GM21515 (cell line): Measurements from ENCODE around the gene MRGPRG.

Experiments
- ATAC-seq: cut with Tn5 transposase; IDR thresholded peaks from one replicate; pipeline ENCODE4 v1.9.1; 2021; ENCODE audit not compliant: unreplicated experiment

MRGPRG gene

DNA sequence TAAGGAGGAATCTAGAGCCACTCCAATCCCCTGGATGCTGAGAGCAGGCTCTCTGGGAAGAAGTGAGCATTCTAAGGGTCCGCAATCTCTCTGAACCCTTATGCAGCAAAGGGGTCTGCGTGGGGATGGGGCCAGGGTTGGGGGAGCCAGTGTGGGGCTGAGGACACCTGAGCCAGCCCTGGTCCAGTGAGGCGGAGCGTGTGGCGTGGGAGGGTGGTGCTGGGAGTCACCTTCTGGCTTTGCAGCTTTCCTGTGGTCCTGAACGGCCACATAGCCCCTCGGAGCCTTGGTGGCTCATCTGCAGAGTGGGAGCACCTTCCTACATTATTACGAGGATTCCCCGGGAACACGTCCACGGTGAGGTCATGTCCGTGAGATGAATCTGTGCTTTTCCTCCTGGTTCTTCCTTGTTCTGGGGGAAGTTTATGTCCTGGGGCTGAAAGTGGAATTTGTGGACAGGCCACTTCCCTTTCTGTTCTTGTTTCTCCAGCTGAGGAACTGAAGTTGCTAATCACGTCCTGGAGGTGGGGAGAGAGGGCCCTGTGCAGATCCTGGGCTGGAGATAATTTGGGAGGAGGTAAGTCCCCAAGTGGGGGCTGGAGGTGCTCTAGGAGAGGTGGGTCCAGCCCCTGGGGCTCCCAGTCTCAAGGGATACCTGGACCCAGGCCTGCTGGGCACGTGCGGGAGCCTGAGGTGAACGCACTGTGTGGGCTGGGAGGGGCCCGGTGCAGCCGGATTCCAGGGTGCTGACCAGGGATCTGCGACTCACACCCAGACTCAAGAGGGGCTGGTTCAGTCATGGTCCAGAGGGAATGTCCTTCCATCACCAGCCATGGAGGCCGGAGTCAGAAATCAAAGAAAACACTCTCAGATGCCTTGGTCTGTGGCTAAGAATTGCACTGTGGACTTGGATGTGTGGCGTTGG lies 7.5 kb upstream of the MRGPRG start:
- no peak for ATAC-seq

DNA sequence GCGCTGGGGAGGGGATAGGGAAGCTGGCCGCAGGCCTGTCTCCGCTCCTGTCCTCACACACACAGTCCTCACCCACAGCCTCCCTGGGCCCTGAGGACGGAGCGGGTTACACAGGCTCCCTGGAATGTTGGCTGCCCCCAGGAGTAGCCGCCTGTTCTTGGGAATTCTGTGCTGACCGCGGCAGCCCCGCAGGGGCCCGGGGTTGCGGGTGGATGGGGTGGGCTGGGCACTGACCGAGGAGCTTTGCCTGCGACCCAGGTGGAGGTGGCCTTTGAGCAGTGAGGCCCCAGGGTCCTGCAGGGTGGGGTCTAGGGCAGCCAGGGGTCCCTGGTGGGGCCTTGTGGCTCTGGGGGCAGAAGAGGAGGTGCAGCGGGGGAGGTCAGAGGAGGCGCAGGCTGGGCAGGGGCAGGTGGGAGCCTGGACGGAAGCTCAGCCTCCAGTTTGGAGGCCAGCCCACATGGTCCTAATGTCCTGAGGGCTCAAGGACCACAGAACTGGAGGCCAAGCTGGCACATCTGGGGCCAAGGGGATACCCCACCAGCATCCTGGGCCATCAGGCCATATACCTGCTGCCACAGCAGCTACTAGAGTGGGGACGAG lies 6.6 kb upstream of the MRGPRG start:
- no peak for ATAC-seq

DNA sequence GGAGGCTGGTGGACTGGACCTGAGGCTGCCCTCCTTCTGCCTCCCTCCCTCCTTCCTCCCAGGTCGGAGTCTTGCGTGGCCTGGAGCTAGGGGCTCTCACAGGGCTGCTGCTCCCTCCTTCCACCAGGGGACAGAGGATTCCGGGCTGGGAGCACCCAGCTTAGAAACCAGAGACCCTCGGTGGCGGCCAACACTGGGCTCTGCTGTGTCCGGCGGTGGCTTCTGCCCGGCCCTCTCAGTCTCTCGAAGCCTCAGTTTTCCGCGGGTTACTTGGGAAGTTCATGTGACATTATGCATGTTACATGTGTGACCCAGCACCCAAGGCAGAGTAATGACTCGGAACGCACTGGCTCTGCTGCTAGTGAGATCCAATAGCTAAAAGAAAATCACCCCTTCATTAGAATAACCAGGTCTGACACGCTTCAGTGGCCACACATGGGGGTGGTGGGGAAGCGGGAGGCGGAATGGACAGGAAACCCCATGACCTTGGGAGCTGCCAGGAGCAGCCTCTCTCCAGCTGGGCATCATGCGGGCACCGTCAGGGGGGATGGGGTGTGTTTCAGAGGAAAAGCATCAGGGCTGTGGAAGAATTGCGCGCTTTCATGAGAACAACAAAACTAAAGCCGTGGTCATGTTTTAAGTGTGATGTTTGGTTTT lies 5.9 kb upstream of the MRGPRG start:
- ATAC-seq = no peak

DNA sequence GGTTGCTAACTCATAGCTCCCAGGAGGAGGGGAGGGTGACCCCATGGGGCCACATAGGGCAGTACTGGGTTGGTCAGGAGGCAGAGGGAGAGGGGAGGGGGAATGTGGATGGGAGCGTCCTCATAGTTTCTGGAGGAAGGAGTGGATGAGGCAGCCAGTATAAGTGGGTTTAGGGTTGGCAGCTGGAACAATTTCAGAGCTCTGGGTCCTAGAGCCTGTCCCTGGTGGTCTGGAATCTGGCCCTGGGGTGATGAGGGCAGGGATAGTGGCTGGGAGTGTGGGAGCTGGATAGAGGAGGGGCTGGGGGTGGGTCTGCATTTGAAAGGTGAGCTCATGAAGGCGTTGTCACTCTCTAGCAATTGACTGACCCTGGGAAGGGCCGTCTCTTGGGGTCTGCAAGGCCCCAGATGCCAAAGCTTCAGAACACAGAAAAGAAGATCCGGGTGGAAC lies 5.3 kb upstream of the MRGPRG start:
- ATAC-seq = no peak

DNA sequence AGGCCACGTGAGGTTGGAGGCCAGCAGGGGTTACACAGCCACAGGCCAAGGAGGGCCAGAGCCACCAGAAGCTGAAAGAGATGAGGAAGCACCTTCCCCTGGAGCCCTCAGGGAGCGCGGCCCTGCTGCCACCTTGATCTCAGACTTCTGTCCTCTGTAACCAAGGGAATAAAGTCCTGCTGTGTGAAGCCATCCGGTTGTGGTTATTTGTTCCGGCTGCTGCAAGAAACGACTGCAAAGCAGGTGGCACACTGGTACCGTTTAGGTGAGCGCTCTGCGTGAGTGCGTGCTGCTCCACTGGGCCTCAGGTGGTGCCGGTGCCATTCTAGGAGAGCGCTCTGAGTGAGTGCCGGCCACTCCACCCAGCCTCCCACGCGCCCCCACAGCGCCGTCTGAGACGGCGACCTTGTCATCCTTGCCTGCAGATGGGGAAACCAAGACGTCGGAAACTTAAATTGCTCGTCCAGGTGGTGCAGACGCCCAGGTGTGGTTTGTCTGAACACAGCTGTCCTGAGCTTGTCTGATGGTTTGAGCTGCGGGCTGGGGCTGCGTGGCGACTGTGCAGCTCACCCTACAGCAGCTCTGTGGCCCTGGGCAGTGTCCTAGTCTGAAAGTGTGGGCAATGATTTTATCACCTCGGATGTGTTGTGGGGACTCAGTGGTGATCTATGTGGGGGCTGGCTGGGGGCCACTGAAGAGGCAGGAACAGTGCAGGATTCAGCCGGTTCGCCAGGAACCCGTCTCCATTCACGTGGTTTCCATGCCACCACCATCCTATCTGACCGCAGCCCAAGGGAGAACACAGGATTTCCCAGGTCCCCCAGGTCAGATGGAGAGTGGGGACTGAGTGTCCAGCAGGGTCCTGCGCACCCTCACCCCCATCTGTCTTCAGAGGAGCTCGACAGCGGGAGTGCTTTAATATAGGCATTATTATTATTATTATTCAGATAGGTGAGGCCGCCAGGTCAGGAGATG lies 4.6 kb upstream of the MRGPRG start:
- ATAC-seq = no peak

DNA sequence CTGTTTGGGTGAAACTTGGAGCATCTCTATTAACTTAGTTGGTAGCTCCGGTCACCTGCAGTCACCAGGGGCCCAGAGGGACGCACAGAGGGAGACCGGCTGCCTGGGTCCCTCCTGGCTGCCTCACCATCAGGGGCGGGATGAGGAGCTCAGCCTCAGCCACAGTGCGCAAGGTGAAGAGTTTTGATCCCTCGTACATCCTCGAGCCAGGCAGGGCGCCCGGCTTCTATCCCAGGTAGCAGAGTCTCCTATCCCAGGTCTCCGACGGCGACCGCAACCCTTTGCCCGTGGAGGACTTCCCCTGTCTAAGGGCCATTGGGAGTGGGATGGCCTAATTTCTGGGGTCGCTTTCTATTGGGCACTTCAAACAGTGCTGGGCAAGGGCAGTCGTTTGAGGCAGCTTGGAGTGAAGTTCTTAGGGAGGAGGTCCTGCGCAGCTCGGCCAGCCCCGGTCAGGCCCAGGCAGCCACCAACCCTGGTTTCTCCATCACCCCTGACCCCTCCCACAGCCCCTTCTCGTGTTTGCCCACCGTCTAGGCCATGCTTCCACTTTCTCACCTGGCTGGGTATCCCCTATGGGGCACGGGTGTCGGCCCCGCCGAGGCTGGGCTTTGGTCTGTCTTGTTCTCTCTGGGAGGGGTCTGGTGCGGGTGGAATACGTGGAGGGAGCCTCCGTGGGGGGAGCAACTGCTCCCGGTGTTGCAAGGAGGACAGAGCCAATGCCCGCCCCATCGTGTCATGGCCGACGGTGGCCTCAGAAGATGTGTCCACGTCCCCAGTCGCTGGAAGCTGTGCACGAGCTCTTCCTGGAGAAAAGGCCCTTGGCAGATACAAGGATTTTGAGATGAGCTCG lies 3.6 kb upstream of the MRGPRG start:
- ATAC-seq = no peak

DNA sequence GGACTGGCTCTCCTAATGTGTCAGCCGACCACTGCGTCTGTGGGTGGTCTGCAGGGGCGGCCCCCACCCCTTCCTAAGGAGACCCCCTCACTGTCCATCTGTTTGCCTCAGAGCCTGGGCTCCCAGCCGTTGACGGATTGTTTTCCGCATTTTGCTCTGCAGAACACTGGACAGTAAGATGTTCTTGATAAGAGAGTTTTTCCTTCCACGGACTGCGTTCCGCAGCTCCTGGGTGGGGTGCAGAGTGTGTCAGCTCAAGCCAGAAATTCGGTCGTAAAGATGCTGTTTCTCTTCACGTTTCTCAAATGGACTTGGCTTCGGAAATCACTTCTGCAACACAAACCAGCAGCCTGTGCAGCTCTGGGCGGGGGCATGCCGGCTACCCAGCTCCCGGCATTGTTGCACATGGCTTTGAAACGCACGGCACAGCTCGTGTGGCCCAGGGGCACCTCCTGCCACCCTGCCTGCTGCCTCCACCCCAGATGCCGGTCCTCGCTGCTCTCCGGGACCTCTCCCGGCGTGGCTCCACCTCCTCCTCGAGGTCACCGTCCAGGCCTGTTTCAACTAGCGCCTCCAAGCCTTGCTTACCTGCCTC lies 2.9 kb upstream of the MRGPRG start:
- no peak for ATAC-seq

DNA sequence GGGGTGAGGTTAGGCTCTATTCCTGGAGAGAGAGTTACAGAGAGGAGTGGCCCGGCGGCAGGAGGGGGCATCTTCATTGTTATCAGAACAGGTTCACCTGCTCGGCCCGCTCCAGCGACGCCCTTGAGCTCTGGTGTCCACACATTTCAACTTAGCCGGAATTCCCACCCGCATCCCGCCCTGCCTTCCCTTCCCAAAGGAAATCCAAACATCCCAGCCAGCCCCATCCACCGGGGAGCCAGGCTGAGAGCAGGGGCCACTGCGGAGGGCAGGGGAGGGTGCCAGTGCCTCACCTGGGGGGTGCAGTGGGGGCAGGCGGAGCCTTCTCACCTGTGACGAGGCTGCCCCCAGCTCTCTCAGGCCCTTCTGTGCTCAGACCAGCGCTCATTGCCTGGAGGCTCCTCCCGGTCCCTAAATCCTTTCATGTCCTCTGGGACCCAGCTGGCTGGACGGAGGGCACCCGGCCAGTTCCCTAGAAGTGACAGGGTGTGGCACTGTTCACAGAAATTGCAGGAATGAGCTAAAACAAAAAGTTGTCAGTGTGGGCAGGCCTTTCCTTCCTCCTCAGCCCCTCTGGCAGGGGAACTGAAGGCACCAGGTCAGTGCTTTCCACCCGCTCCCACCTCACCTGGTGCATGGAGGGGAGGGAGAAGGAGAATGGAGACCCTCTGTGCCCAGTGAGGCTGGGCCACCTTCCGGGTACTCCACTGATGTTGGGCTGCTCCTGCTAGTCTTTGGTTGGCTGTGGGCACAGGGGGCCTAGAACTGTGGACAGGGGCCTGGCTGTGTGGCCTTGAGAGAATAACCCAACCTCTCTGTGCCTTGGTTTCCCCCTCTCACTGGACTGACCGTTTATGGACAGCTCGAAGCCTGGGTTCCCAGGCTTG lies 2.2 kb upstream of the MRGPRG start:
- no peak for ATAC-seq

DNA sequence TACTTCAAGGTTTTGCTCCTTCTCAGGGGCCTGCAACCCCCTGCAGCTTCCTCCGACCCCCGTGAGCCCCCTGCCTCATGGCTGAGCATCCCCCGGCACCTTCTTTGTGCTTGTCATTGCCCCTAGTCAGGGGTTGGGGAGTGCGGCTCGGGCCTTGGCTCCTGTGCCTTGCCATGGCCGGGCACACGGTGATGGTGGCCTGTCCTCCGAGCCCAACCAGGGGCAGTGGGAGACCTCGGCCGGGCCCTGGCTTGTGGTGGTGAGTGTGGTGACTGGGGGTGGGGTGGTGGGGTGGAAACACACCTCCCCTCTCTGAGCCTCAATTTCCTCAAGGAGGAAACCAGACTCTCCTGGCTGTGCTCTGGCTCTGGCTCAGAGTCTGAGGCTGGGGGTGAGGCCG lies 1.5 kb upstream of the MRGPRG start:
- no peak for ATAC-seq

DNA sequence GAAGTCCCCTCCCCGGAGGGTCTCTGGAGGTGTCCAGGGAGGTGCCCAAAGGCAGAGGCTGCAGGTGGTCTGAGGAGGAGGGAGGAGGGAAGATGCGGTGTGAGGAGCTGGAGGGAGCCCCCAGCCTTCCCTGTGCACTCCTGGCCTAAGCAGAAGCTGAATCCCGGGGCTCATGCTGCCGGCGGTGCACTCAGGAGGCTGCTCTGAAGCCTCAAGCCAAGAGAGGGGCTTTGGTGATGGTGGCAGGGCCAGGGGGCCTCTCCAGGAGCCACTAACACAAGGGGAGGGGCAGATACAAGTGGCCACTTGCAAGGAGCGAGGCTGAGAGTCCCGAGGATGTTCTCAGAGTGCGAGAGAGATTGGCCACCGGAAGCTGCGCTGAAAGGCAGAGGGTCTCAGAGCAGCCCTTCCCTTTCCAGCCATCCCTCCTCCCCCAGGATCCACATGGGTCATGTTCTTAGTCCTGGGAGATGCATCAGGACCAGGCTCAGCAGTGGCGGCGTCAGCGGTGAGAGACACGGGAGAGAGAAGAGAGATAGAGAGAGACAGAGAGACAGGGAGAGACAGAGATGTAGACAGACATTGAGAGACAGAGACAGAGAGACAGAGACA lies 774 bp upstream of the MRGPRG start:
- ATAC-seq = no peak

DNA sequence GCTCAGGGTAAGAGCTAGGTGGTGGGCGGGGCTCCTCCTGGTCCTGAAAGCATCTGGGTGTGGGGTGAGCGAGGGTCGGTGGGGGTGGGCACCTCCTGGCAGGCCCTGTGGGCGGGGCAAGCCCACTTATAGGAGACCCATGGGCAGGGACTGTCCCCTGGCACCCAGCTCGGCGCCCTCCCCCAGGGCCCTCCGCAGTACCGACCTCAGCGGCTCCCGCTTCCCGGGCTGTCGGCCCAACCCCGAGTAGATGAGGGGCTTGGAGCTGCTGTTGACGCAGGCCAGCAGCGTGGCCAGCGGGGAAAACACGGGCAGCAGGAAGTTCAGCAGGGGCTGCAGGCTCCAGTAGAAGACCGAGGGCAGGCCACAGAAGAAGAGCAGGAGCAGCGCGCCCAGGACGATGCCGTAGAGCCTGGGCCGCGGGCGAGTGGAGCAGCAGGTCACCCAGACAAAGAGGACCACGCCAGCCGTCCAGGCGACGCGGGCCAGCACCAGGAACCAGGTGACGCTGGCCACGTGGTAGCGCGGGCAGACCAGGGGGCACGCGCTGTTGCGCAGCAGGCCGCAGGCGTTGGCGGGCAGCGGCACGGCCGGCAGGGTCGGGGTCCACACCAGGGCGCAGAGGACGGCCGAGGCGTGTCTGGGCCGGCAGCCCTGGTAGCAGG lies 663 bp downstream of the MRGPRG start:
- ATAC-seq = no peak

DNA sequence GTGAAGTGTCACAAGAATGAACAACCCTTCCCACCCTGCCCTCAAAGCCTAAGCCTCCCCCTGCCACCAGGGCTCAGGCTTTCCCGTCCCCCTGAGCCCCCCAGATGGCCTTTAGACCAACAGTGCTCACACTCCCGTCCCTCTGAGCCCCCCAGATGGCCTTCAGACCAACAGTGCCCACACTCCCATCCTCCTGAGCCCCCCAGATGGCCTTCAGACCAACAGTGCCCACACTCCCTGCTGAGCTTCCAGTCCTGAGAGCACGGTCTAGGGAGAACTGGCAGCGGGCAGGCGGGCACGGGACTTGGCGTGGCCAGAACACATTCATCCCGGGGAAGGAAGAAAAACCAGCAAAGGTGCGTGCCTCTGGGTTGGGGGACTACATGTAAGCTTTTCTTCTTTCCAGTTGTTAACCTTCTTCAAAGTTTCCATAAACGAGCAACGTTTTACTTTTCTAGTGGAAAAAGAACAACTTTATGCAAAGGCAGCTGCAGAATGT lies 2.5 kb downstream of the MRGPRG start:
- ATAC-seq = no peak

DNA sequence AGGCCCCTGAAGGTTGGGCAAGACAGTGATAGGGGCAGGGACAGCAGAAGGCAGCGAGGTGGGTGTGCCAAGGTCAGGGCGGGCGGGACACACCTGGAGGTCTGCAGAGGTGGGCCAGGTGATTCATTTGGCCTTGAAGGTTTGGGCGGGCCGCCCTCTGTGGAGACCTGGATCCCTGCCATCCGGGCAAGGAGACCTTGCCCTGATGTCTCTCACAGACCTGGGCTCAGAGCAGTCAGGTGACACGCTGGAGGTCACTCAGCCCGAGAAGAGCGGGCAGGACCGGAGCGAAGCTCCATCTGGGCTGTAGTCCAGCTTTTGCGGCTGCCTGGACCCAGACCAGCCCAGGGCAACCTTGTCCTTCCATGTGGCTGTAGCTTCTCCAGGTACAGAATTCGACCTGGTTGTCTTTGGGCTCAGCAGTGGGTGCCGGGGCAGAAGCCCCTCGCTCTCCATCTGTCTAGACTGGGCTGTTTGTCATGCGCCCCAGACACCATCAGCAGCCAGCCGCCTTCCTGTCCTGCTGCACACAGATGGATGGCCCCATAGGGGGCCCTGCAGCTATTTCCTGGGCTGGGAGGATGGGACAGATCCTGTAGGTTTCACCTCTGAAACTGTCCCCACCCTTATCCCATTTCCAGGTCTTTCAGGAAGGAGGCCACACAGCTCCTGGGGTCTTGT lies 3.1 kb downstream of the MRGPRG start:
- no peak for ATAC-seq

DNA sequence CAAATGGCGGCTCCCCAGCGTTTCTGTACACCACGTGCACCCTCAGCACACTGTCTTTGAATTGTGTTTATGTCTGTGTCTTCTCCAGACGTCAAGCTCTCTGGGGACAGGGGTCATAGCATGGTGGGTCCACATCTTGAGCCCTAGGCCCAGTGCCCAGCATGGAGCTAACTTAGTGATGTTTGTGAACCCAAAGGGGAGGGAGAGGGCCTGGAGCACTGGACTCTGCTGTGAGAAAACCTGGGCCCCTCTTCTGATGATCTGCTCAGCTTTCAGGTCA lies 4.3 kb downstream of the MRGPRG start:
- no peak for ATAC-seq

DNA sequence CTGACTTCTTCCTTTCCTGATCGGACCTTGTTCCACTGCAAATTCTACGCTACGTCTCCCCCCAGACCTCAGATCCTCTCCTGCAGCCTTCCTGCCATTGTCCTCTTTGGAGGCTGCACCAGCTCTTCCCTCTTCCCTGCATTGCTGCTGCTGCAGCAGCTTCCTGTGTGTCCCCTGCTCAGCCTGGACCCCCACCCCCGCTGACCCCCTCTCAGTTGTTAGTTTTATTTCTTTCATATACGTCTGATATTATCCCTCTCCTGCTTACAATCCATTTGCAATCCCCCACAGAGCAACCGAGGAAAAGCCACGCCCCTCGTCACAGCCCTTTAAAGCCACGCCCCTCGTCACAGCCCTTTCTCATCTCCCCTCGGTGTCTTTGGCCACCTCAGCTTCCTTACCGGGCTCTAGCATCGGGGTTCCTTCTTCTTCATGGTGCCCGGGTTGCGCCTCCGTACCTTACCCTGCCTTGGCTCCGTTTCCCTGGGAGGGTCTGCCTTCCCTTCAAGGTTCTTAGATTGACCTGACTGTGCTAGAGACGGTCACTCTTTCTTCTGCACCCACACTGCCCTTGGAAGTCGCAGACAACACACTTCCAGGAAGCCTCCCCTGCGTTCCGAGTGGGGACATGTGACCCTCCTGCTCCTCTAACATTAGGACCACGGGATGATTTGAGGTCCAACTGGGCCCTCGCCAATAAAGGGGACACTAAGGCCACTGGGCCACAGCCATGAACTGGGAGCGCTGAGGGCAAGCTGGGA lies 4.8 kb downstream of the MRGPRG start:
- ATAC-seq = no peak

DNA sequence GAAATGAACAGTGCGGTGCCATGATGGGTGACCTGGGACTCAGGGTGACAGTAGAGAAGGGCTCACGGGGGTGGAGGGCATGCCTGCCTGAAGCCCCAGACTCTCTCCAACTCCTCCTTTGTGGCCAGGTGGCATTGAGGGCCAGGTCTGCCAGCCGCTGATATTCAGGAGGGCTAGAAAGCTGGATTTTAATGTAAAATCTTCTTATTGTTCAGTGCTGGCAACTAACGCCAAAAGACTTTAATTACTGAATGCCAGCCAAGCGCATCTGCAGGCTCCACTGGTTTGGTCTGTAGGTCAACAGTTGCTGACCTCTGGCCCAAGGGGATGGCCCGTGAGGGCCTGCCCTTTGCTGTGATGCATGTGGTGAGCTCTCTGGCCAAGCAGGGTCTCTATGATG lies 10.3 kb downstream of the MRGPRG start:
- ATAC-seq = no peak
